ENCODE data around the gene CCL8.
A peak's percentile ranks its signal among the peaks of the same experiment; 100 is the strongest.

Gene CCL8

GRCh38 chr17:34351096-34351495 lies 31.9 kb downstream of the CCL8 start:
- no peaks in the 10 kb centered on the region for H3K9me3 Mint-ChIP-seq
- ATAC-seq: no peak

GRCh38 chr17:34352191-34352590 lies 33.0 kb downstream of the CCL8 start:
- ATAC-seq: no peak
- DNase-seq: no peak
- H3K4me1 Mint-ChIP-seq: no peaks in the 10 kb centered on the region
- peaks cover 20% of the 10 kb centered on the region for H3K27me3 Mint-ChIP-seq
- no peak overlapping the region for H3K27ac Mint-ChIP-seq
- no peak overlapping the region for H3K4me3 Mint-ChIP-seq
- no peaks in the 10 kb centered on the region for H3K9me3 Mint-ChIP-seq

More at GRCh38 chr17:34351096-34351495, 31.9 kb downstream of the CCL8 start:
- Mint-ChIP-seq H3K4me1 (no peaks in the 10 kb centered on the region), H3K27ac (no peak overlapping the region), H3K27me3 (peaks cover 21% of the 10 kb centered on the region), H3K4me3 (no peak overlapping the region)
- no peak for DNase-seq

GRCh38 chr17:34354637-34355036 lies 35.4 kb downstream of the CCL8 start:
- Mint-ChIP-seq H3K27me3 (peaks cover 8% of the 10 kb centered on the region), H3K27ac (no peak overlapping the region)
- no peak for DNase-seq

GRCh38 chr17:34356194-34356593 lies 37.0 kb downstream of the CCL8 start, which contains the start of gene CCL13:
TSS of gene CCL13 (plus strand) at chr17:34356480. CDS start at chr17:34356527, 47 bp downstream.
- DNase-seq (no peak), ATAC-seq (no peak)
- Mint-ChIP-seq H3K4me1 (no peaks in the 10 kb centered on the region), H3K27me3 (peaks cover 8% of the 10 kb centered on the region), H3K9me3 (no peaks in the 10 kb centered on the region), H3K27ac (peak within 1 kb of the TSS; percentile 37 to 45), H3K4me3 (no peak within 1 kb of the TSS)

More at GRCh38 chr17:34354637-34355036, 35.4 kb downstream of the CCL8 start:
- ATAC-seq: no peak
- Mint-ChIP-seq H3K9me3 (no peaks in the 10 kb centered on the region), H3K4me1 (no peaks in the 10 kb centered on the region), H3K4me3 (no peak overlapping the region)

GRCh38 chr17:34357398-34357797 lies 38.2 kb downstream of the CCL8 start:
- DNase-seq (no peak), ATAC-seq (no peak)
- Mint-ChIP-seq H3K4me3 (no peak overlapping the region), H3K9me3 (no peaks in the 10 kb centered on the region), H3K27me3 (peaks cover 16% of the 10 kb centered on the region), H3K27ac (peak overlapping the region in 1 of 2 donors; percentile 37), H3K4me1 (no peaks in the 10 kb centered on the region)

GRCh38 chr17:34358631-34359030 lies 39.4 kb downstream of the CCL8 start:
- peaks cover 24% of the 10 kb centered on the region for H3K27me3 Mint-ChIP-seq
- no peak overlapping the region for H3K27ac Mint-ChIP-seq
- H3K9me3 Mint-ChIP-seq: no peaks in the 10 kb centered on the region
- no peak for DNase-seq
- ATAC-seq: no peak
- H3K4me1 Mint-ChIP-seq: no peaks in the 10 kb centered on the region
- no peak overlapping the region for H3K4me3 Mint-ChIP-seq

GRCh38 chr17:34360601-34361270 lies 41.5 kb downstream of the CCL8 start:
- ATAC-seq: no peak
- Mint-ChIP-seq H3K9me3 (no peaks in the 10 kb centered on the region), H3K4me1 (peaks cover 9% of the 10 kb centered on the region), H3K4me3 (no peak overlapping the region), H3K27me3 (peaks cover 37% of the 10 kb centered on the region), H3K27ac (no peak overlapping the region)
- DNase-seq: no peak

- Mint-ChIP-seq H3K4me3 (no peak overlapping the region), H3K27me3 (peaks cover 39% of the 10 kb centered on the region), H3K9me3 (no peaks in the 10 kb centered on the region), H3K4me1 (peaks cover 15% of the 10 kb centered on the region), H3K27ac (peak overlapping the region in 1 of 2 donors; percentile 64)
- DNase-seq (peak; percentile 71 to 79), ATAC-seq (peak; percentile 92)
Measured at GRCh38 chr17:34361478-34362061, 42.3 kb downstream of the CCL8 start.

- H3K27ac Mint-ChIP-seq: peak within 1 kb of the TSS in 1 of 2 donors; percentile 85
- H3K4me1 Mint-ChIP-seq: peaks cover 15% of the 10 kb centered on the region
- no peaks in the 10 kb centered on the region for H3K9me3 Mint-ChIP-seq
- ATAC-seq (no peak), DNase-seq (no peak)
- peaks cover 39% of the 10 kb centered on the region for H3K27me3 Mint-ChIP-seq
- H3K4me3 Mint-ChIP-seq: no peak within 1 kb of the TSS
Measured at GRCh38 chr17:34363183-34363661, 44.0 kb downstream of the CCL8 start, which contains the start of gene CCL1. TSS of gene CCL1 (minus strand) at chr17:34363233. CDS start at chr17:34363161, 72 bp downstream.

- peaks cover 39% of the 10 kb centered on the region for H3K27me3 Mint-ChIP-seq
- H3K4me1 Mint-ChIP-seq: peaks cover 15% of the 10 kb centered on the region
- H3K27ac Mint-ChIP-seq: no peak overlapping the region
- ATAC-seq (no peak), DNase-seq (no peak)
- no peak overlapping the region for H3K4me3 Mint-ChIP-seq
- H3K9me3 Mint-ChIP-seq: no peaks in the 10 kb centered on the region
Measured at GRCh38 chr17:34364751-34365150, 45.5 kb downstream of the CCL8 start.

- Mint-ChIP-seq H3K27ac (no peak overlapping the region), H3K4me1 (peaks cover 21% of the 10 kb centered on the region), H3K27me3 (peaks cover 39% of the 10 kb centered on the region), H3K9me3 (no peaks in the 10 kb centered on the region), H3K4me3 (no peak overlapping the region)
- ATAC-seq (no peak), DNase-seq (no peak)
Measured at GRCh38 chr17:34365340-34365739, 46.1 kb downstream of the CCL8 start.

GRCh38 chr17:34366010-34366409 lies 46.8 kb downstream of the CCL8 start:
- Mint-ChIP-seq H3K9me3 (no peaks in the 10 kb centered on the region), H3K4me3 (no peak overlapping the region), H3K27ac (no peak overlapping the region), H3K4me1 (peaks cover 27% of the 10 kb centered on the region), H3K27me3 (peaks cover 39% of the 10 kb centered on the region)
- no peak for DNase-seq
- ATAC-seq: no peak

- no peak overlapping the region for H3K4me3 Mint-ChIP-seq
- H3K4me1 Mint-ChIP-seq: peaks cover 33% of the 10 kb centered on the region
- no peak overlapping the region for H3K27ac Mint-ChIP-seq
- H3K9me3 Mint-ChIP-seq: no peaks in the 10 kb centered on the region
- DNase-seq (no peak), ATAC-seq (no peak)
- peaks cover 39% of the 10 kb centered on the region for H3K27me3 Mint-ChIP-seq
Measured at GRCh38 chr17:34366529-34367107, 47.4 kb downstream of the CCL8 start.

GRCh38 chr17:34367486-34368195 lies 48.4 kb downstream of the CCL8 start:
- no peaks in the 10 kb centered on the region for H3K9me3 Mint-ChIP-seq
- DNase-seq (no peak), ATAC-seq (no peak)
- H3K4me3 Mint-ChIP-seq: no peak overlapping the region
- H3K27ac Mint-ChIP-seq: peak overlapping the region in 1 of 2 donors; percentile 89
- peaks cover 34% of the 10 kb centered on the region for H3K4me1 Mint-ChIP-seq
- peaks cover 28% of the 10 kb centered on the region for H3K27me3 Mint-ChIP-seq

- H3K9me3 Mint-ChIP-seq: no peaks in the 10 kb centered on the region
- H3K27ac Mint-ChIP-seq: no peak overlapping the region
- H3K4me1 Mint-ChIP-seq: peaks cover 34% of the 10 kb centered on the region
- peaks cover 28% of the 10 kb centered on the region for H3K27me3 Mint-ChIP-seq
- DNase-seq (no peak), ATAC-seq (no peak)
- no peak overlapping the region for H3K4me3 Mint-ChIP-seq
Measured at GRCh38 chr17:34368196-34368945, 49.1 kb downstream of the CCL8 start.
